HepG2 (cell line): ENCODE measurements around the gene DPH3. TPM values are rescaled to one million over a fixed set of nuclear protein-coding genes. Genes with fewer than 3 reads are reported as not detected.

Source experiments
- ARNT ChIP-seq: fragments of 450-650 bp; IDR thresholded peaks from 2 replicates; pipeline ENCODE4 v1.6.1; 2017
- FIP1L1 ChIP-seq: fragments of 200-400 bp; formaldehyde crosslinking; IDR thresholded peaks from 2 replicates; pipeline ENCODE4 v1.6.1; 2018; ENCODE audit warnings: low read depth, mild to moderate bottlenecking, low read length, moderate library complexity, borderline replicate concordance; ENCODE audit not compliant: insufficient read depth
- GLI4 ChIP-seq: sonication (generic); formaldehyde crosslinking; IDR thresholded peaks from 2 replicates; pipeline ENCODE4 v1.5.1; 2020; ENCODE audit warnings: missing genetic modification reagents, mild to moderate bottlenecking, moderate library complexity, borderline replicate concordance
- LCORL ChIP-seq, 2 experiments: fragments of 450-650 bp in 1 of 2; sonication (generic) in 1 of 2; formaldehyde crosslinking in 1 of 2; IDR thresholded peaks; 2 replicates each; pipeline versions ENCODE4 v1.5.0 to v1.6.1; 2017 to 2020; ENCODE audit warnings: antibody characterized with exemption in 1 of 2, missing genetic modification reagents in 1 of 2
- NR2F2 ChIP-seq: IDR thresholded peaks from 2 replicates; pipeline ENCODE4 v1.6.1; 2012; ENCODE audit warnings: low read depth, inconsistent platforms, borderline replicate concordance
- PCBP2 ChIP-seq: fragments of 200-400 bp; formaldehyde crosslinking; optimal IDR thresholded peaks from 2 replicates; pipeline ENCODE3; 2018; ENCODE audit warnings: low read length, low read depth; ENCODE audit not compliant: poor library complexity, severe bottlenecking
- THAP9 ChIP-seq: sonication (generic); formaldehyde crosslinking; IDR thresholded peaks from 2 replicates; pipeline ENCODE4; 2020; ENCODE audit warnings: missing genetic modification reagents, mild to moderate bottlenecking, borderline replicate concordance
- ZBTB40 ChIP-seq, 2 experiments: fragments of 450-650 bp in 1 of 2; sonication (generic) in 1 of 2; formaldehyde crosslinking in 1 of 2; IDR thresholded peaks; 2 replicates each; pipeline versions ENCODE4 v1.6.1 to v1.8.0; 2016 to 2022; ENCODE audit warnings: antibody characterized with exemption in 1 of 2, mild to moderate bottlenecking in 1 of 2, missing genetic modification reagents in 1 of 2
- ZFAT ChIP-seq: sonication (generic); formaldehyde crosslinking; conservative IDR thresholded peaks from 2 replicates; pipeline ENCODE4 v1.8.1; 2023; ENCODE audit warnings: missing genetic modification reagents, inconsistent platforms
- ZNF350 ChIP-seq: sonication (generic); formaldehyde crosslinking; IDR thresholded peaks from 2 replicates; pipeline ENCODE4 v1.4.0; 2020; ENCODE audit warnings: mild to moderate bottlenecking, low read depth, missing genetic modification reagents, borderline replicate concordance
- ZNF549 ChIP-seq: sonication (generic); formaldehyde crosslinking; IDR thresholded peaks from 2 replicates; pipeline ENCODE4 v1.5.0; 2020; ENCODE audit warnings: missing genetic modification reagents
- ZNF841 ChIP-seq: sonication (generic); formaldehyde crosslinking; IDR thresholded peaks from 2 replicates; pipeline ENCODE4 v1.8.1; 2023; ENCODE audit warnings: missing genetic modification reagents, borderline replicate concordance
- ZSCAN31 ChIP-seq: sonication (generic); formaldehyde crosslinking; IDR thresholded peaks from 2 replicates; pipeline ENCODE4 v1.5.0; 2020; ENCODE audit warnings: low read depth, mild to moderate bottlenecking, missing genetic modification reagents
- polyA plus RNA-seq, 8 experiments: library from polyadenylated mRNA; depleted of rRNA in 3 of 8; stranded (reverse) in 7 of 8; unstranded in 1 of 8; fragments of >200 nt; fragmentation: Illumina TruSeq in 4 of 8; extraction: Trizol in 4 of 8; gene quantifications; 2 replicates each; pipeline versions ENCODE4 v1.2.1 to v1.2.3, GENCODE V29; 2011 to 2016; ENCODE audit warnings: low read depth in 4 of 8, missing spikeins in 1 of 8, mixed read lengths in 1 of 8; ENCODE audit not compliant: insufficient read depth in 1 of 8
- total RNA-seq, 5 experiments: library from RNA; depleted of rRNA; stranded (reverse); fragments of >200 nt; fragmentation: Illumina TruSeq; extraction: Trizol; gene quantifications; 2 replicates each; pipeline ENCODE4 v1.2.3, GENCODE V29; 2016; ENCODE audit warnings: low read depth in 1 of 5
- TF ChIP-seq, protein P1 (sequence below): sonication (generic); formaldehyde crosslinking; IDR thresholded peaks from 2 replicates; pipeline ENCODE4 v1.5.1; 2020; ENCODE audit warnings: mild to moderate bottlenecking, missing genetic modification reagents, moderate library complexity

DPH3 gene
- total and polyA plus RNA-seq, 2 of the 13 experiments (the other 11 are each of a cell fraction or from before 2014, with no cell fraction given), result 18.3 to 21.6 TPM

DNA sequence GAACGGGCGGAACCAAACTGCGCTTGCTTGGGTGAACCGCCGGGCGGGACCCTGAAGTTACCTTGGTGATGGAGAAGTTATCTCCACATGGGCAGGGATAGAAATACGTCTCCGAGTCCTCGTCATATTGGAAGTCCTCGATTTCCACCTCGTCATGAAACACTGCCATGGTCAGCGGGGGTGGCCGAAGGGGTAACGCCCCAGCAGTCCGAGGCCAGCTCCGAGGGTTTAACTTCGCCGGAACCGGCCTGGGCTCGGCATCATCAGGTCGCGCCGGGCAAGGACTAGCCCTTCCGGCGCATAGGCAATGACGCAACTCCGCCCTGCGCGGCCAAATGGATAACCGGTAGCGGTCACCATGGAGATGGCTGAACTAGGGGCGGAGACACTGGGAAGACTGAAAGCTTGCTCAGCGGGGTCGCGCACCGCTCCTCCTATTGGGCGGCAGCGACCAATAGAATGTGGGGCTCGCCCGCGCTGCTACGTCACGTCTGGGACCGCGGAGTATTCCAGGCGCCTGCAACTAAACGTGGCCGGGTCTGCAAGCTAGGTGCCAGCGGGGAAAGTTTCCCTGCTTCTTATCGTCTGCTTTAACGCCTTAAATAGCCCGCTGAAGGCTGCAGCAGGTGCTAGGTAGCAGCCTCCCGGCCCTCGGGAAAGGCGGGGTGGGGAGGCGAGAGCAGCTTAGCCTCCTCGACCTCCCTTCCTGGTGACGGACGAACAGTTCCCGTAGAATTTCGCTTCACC, at the start of gene DPH3, which contains the start of gene OXNAD1 (continued):
- 0 out of 2 replicates have a peak, but pooled peaks have one; percentile 23 for TF ChIP-seq ZSCAN31
- TF ChIP-seq FIP1L1, result no peak
- TF ChIP-seq PCBP2, result no peak
- no peak for TF ChIP-seq GLI4 (CRISPR knock-in tag)
- no peak for TF ChIP-seq ZFAT (CRISPR knock-in tag)
- no peak for TF ChIP-seq LCORL (IDR thresholded peaks at IDR 0.05)
- TF ChIP-seq LCORL (CRISPR knock-in tag; IDR thresholded peaks at IDR 0.05), result peak; percentile 52; the same call in 1 of the 2 replicates
- TF ChIP-seq ZNF841 (CRISPR knock-in tag), result no peak
- no peak for TF ChIP-seq ARNT
- TF ChIP-seq ZBTB40 (IDR thresholded peaks at IDR 0.05), result peak; percentile 79
- no peak for TF ChIP-seq ZBTB40 (CRISPR knock-in tag; IDR thresholded peaks at IDR 0.05)
- no peak for TF ChIP-seq ZNF549
- TF ChIP-seq THAP9 (CRISPR knock-in tag), result peak; percentile 86; the same call in 1 of the 2 replicates
- TF ChIP-seq ZNF350 (CRISPR knock-in tag), result peak; percentile 94
- no peak; the same call in 1 of the 2 replicates for TF ChIP-seq NR2F2
- TF ChIP-seq, protein P1, sequence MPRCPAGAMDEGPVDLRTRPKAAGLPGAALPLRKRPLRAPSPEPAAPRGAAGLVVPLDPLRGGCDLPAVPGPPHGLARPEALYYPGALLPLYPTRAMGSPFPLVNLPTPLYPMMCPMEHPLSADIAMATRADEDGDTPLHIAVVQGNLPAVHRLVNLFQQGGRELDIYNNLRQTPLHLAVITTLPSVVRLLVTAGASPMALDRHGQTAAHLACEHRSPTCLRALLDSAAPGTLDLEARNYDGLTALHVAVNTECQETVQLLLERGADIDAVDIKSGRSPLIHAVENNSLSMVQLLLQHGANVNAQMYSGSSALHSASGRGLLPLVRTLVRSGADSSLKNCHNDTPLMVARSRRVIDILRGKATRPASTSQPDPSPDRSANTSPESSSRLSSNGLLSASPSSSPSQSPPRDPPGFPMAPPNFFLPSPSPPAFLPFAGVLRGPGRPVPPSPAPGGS (CRISPR knock-in tag), result no peak
